Astrocyte (in vitro differentiated cells and primary cell): ENCODE results near the gene L1CAM.

ENCODE experiments used
- CTCF ChIP-seq: IDR thresholded peaks from 2 replicates; pipeline ENCODE4 v1.5.1; 2011; ENCODE audit warnings: low read depth, mild to moderate bottlenecking, inconsistent platforms, low read length, moderate library complexity; ENCODE audit not compliant: insufficient read depth
- EZH2 ChIP-seq: IDR thresholded peaks from 2 replicates; pipeline ENCODE4 v1.6.1; 2012; ENCODE audit warnings: mild to moderate bottlenecking, low read length, inconsistent platforms; ENCODE audit not compliant: insufficient read depth

DNA sequence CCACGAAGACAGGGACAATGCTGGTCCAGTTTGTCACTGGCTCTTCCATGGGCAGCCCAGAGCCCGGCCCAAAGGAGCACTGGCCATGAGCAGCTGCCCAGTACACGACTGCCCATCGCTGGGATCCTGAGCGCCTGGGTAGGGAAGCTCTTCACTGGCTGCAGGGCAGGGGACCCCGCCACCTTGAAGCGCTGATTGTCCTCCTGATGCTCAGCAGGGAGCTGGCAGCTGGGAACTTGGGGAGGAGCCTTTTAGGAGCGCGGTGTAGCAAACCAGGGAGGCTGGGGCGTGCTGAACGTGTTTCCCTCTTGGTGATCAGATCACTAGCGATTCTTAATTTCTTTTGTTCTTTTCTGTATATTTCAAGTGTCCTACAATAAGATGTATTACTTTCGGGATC, 1.8 kb downstream of the L1CAM start:
- TF ChIP-seq CTCF: no peak
- TF ChIP-seq EZH2: no peak
